Duodenal mucosa (tissue), 2 donors: ENCODE data around the gene EFCAB11.

Source experiments
- H3K27ac ChIP-seq: one replicate; pipeline ENCODE4 v1.7.0; 2013; ENCODE audit warnings: low read depth, low read length
- H3K27me3 ChIP-seq, 2 donors: one replicate each; pipeline ENCODE4 v1.7.0; 2013; ENCODE audit warnings: low read length in 2 of 2, control low read depth in 1 of 2; ENCODE audit not compliant: insufficient read depth in 2 of 2, control insufficient read depth in 1 of 2
- H3K36me3 ChIP-seq, 2 donors: one replicate each; pipeline ENCODE4 v1.7.0; 2013; ENCODE audit warnings: low read length in 2 of 2, control low read depth in 1 of 2; ENCODE audit not compliant: insufficient read depth in 2 of 2, control insufficient read depth in 1 of 2
- H3K4me1 ChIP-seq, 2 donors: one replicate each; pipeline ENCODE4 v1.7.0; 2013; ENCODE audit warnings: low read length in 2 of 2, control low read depth in 1 of 2; ENCODE audit not compliant: insufficient read depth in 2 of 2, control insufficient read depth in 1 of 2
- H3K4me3 ChIP-seq, 2 donors: one replicate each; pipeline ENCODE4 v1.7.0; 2013; ENCODE audit warnings: low read length in 2 of 2, low read depth in 1 of 2
- H3K9ac ChIP-seq, 2 donors: one replicate each; pipeline ENCODE4 v1.7.0; 2013; ENCODE audit warnings: low read length in 2 of 2, low read depth in 1 of 2
- H3K9me3 ChIP-seq, 2 donors: one replicate each; pipeline ENCODE4 v1.7.0; 2013; ENCODE audit warnings: low read length in 2 of 2, control low read depth in 1 of 2; ENCODE audit not compliant: control insufficient read depth in 1 of 2

EFCAB11 gene

DNA sequence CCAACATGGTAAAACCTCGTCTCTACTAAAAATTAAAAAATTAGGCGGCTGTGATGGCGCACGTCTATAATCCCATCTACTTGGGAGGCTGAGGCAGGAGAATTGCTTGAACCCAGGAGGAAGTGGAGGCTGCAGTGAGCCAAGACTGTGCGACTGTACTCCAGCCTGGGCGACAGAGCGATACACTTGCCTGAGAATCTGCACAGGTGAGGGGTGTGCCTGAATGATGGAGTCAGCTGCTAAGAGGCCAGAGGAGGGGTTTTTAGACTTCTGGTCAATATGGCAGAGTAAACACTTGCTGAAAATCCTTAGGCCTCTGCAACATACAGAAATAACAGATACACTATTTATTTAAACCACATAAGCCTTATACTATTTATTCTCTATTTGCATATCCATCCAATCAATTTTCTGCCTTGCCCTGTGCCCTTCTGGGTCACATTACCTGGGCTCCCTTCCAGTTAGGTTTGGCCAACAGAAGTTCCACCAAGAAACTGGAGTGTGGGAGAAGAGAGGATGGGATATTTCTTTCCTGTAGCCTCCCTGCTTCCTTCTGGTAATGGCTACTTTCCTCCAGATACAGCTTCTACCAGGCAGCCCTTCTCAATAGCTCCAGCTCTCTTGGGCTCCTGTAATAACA lies 117.6 kb downstream of the EFCAB11 start:
- H3K27me3 ChIP-seq: no peaks in the 10 kb centered on the region
- H3K36me3 ChIP-seq: no peaks in the 10 kb centered on the region
- no peaks in the 10 kb centered on the region for H3K9me3 ChIP-seq
- peaks cover 0 to 2% of the 10 kb centered on the region in 2 donors for H3K4me1 ChIP-seq
- no peak overlapping the region for H3K4me3 ChIP-seq
- no peak overlapping the region for H3K9ac ChIP-seq
- no peak overlapping the region for H3K27ac ChIP-seq

DNA sequence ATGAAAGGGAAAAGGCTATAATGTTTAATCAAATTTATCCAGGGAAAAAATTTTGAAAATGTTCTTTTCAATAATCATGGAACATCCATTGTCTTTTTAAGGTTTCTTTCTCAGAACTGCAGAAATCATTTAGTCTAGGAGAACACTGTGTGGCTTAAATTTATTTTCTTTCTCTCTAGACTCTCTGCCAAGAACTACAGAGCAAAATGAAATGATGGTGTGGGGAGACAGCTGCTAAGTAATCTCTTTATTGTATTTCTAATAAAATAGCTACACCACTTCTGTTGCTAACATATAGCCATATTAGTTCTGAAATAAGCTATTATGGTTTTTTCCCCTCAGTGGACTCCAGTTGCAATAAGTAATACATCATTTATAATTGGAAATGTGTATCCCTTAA lies 120.9 kb downstream of the EFCAB11 start:
- H3K4me1 ChIP-seq: no peaks in the 10 kb centered on the region
- no peaks in the 10 kb centered on the region for H3K27me3 ChIP-seq
- no peaks in the 10 kb centered on the region for H3K9me3 ChIP-seq
- no peaks in the 10 kb centered on the region for H3K36me3 ChIP-seq
- no peak overlapping the region for H3K4me3 ChIP-seq
- no peak overlapping the region for H3K27ac ChIP-seq
- no peak overlapping the region for H3K9ac ChIP-seq

DNA sequence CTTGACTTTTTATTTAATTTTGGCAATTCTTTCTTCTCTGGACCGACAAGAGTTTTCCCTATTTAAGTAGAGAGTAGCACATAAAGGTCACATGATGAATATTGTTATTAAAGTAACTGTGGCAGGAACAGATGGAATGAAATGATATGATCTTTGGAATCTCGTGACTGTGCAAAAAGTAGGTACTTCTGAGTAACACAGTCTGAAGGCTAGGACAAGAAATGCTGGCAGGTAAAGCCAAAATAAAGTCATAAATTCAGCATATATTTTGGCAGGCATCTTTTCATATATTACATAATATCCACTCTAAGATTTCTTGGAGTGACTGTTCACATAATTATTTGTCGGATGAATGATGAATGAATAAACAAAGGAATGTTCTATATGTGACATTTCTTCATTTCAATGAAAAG lies 121.4 kb downstream of the EFCAB11 start:
- H3K4me1 ChIP-seq: no peaks in the 10 kb centered on the region
- no peaks in the 10 kb centered on the region for H3K9me3 ChIP-seq
- H3K4me3 ChIP-seq: no peak overlapping the region
- H3K27me3 ChIP-seq: no peaks in the 10 kb centered on the region
- H3K27ac ChIP-seq: no peak overlapping the region
- H3K9ac ChIP-seq: no peak overlapping the region
- H3K36me3 ChIP-seq: no peaks in the 10 kb centered on the region

DNA sequence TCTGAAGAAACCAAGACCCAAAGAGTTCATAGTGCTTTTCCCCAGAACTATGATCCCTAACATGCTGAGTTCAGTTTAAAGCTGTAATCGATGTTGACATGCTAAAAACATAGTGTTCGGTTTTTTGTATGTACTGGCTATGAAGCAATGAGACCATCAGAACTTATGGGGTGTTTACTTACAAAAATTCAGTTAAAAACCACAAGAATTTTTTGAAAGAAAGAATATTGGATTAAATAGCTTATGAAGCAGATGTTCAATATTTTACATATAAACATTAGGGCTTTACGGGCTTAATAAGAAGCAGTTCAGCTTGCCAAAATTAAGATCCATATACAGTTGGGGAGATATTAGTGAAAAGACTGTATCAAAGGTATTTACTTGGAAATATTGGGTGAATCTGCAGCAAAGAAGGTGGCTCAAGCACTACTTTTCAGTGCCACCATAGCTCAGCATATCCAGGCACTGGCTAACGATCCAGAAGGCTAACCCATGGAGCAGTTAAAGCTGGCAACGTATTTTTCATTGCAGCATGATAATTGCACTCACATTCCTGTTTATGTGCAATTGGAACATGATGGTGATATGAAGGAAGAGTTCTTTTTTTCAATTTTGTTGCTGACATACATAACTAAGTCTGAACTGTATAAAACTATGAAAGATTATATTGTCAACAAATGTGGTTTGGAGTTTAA lies 125.9 kb downstream of the EFCAB11 start:
- Histone ChIP-seq H3K27me3 (no peaks in the 10 kb centered on the region), H3K4me1 (no peaks in the 10 kb centered on the region), H3K9ac (no peak overlapping the region), H3K9me3 (no peaks in the 10 kb centered on the region), H3K27ac (no peak overlapping the region), H3K36me3 (no peaks in the 10 kb centered on the region), H3K4me3 (no peak overlapping the region)

DNA sequence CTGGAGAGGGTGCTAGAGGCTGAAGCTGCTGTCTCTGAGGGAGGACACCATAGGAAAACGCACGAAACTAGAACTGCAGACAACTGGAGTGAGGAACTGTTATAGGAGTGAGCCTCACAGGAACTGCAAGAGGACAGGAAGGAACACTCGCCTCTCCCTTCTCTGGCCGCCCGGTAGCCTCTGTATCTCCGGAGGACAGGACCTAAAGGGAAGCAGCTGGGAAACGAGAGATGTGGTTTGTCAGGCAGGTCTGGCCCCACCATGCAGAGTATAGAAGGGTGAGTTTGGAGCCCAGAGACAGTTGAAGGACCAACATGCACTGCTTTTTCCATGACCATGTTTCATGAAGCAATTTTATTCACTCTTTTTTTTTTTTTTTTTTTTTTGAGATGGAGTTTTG lies 127.3 kb downstream of the EFCAB11 start:
- Histone ChIP-seq H3K4me1 (no peaks in the 10 kb centered on the region), H3K4me3 (no peak overlapping the region), H3K27ac (no peak overlapping the region), H3K9ac (no peak overlapping the region), H3K9me3 (peaks cover 0 to 3% of the 10 kb centered on the region in 2 donors), H3K36me3 (no peaks in the 10 kb centered on the region), H3K27me3 (no peaks in the 10 kb centered on the region)

DNA sequence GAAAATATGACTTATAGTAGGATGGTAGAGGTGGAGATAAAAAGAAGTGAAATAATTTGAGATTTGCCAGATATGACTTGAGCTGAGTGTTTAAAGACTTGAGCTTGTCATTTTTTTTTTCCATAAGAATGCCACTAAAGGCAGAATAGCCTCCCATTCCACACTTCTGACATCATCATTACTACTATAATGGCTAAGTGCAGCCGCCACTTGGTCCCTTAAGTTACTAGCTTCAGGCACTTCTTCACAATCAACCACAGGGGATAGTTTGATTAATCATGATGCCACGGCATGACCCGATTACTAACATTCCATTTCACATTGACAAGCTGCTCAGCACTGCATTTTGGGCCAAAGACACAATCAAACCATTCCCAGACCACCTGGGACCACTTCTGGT lies 127.9 kb downstream of the EFCAB11 start:
- Histone ChIP-seq H3K4me3 (no peak overlapping the region), H3K9me3 (peaks cover 0 to 3% of the 10 kb centered on the region in 2 donors), H3K9ac (no peak overlapping the region), H3K36me3 (no peaks in the 10 kb centered on the region), H3K27ac (no peak overlapping the region), H3K27me3 (no peaks in the 10 kb centered on the region), H3K4me1 (no peaks in the 10 kb centered on the region)

DNA sequence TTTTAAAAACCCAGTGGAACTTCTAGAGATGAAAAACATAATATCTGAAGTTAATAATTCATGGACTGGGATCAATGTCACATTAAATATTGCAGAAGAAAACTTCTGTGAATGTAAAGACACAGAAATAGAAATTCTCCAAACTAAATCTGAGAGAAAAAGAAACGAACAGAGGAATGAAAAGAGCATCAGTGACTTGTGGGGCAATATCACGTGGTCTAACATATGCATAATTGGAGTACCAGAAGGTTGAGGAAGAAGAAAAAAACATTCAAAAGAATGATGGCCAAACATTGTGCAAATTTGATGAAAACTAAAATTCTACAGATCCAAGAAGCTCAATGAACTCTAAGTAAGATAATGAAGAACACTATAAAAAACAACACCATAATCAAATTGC lies 130.8 kb downstream of the EFCAB11 start:
- no peak overlapping the region for H3K27ac ChIP-seq
- peaks cover 0 to 3% of the 10 kb centered on the region in 2 donors for H3K9me3 ChIP-seq
- no peak overlapping the region for H3K9ac ChIP-seq
- H3K36me3 ChIP-seq: no peaks in the 10 kb centered on the region
- no peak overlapping the region for H3K4me3 ChIP-seq
- no peaks in the 10 kb centered on the region for H3K27me3 ChIP-seq
- no peaks in the 10 kb centered on the region for H3K4me1 ChIP-seq

DNA sequence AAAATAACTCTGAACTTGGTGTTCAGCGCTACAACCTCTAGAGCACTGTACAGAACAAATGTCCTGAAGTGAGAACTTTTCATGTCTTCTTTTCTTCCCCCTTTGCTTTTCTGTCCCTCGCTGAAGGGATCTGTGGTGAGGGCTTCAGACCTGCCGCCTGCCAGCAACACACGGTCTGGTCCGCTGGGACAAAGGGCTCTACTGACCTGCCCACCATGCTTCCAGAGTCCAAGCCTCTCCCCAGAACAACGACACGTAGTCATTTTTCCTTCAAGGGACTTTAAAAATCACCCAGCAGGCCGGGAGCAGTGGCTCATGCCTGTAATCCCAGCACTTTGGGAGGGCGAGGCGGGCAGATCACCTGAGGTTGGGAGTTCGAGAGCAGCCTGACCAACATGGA lies 140.4 kb downstream of the EFCAB11 start:
- H3K4me3 ChIP-seq: no peak overlapping the region
- no peak overlapping the region for H3K27ac ChIP-seq
- no peaks in the 10 kb centered on the region for H3K4me1 ChIP-seq
- H3K36me3 ChIP-seq: no peaks in the 10 kb centered on the region
- H3K9me3 ChIP-seq: no peaks in the 10 kb centered on the region
- H3K27me3 ChIP-seq: no peaks in the 10 kb centered on the region
- no peak overlapping the region for H3K9ac ChIP-seq

DNA sequence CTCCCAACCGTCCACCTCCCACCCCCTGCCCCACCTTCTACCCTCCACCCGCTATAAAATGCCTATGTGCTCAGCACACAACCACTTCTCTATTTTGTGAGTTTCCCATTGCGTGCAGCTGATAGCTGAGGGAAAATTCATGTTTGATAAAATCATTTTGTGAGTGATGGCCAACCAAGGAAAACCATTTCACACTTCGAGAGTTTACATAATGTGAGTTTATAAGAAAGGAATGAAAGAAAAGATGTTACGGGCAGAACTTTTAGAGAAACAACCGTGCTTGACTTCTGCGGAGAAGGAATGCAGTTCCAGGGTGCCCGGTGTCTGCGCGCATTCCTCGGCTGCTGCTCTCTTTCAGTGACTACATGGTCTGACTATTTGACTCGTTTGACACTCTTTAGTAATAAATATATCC lies 140.9 kb downstream of the EFCAB11 start:
- Histone ChIP-seq H3K4me1 (no peaks in the 10 kb centered on the region), H3K27me3 (no peaks in the 10 kb centered on the region), H3K4me3 (no peak overlapping the region), H3K9ac (no peak overlapping the region), H3K27ac (no peak overlapping the region), H3K9me3 (no peaks in the 10 kb centered on the region), H3K36me3 (no peaks in the 10 kb centered on the region)

DNA sequence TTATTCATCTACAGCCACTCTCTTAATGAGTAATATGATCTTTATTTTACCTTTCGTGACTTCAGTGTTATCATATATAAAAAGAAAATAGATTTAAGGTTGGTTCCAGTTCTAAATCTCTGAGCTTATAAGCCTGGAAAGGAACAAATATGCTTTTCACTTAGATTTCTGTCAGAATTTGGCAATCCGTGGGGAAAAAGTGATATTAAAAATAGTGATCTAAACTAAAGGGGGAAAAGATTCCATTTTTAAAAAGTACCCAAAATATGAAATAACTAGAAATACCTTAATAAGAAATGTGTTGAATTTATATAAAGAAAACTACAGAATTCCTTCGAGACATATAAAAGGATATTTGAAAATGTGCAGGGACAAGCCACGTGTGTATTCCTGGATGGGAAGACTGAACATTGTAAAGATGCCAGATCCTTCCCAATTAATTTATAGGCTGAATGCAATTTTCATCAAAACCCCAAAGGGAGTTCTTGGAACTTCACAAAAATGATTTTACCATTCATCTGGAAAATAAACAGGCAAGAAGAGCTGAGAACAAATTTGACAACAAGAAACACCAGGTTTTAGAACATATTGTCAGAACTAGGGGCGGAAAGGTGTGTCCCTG lies 142.5 kb downstream of the EFCAB11 start:
- no peaks in the 10 kb centered on the region for H3K9me3 ChIP-seq
- no peaks in the 10 kb centered on the region for H3K36me3 ChIP-seq
- no peak overlapping the region for H3K4me3 ChIP-seq
- no peaks in the 10 kb centered on the region for H3K27me3 ChIP-seq
- no peak overlapping the region for H3K27ac ChIP-seq
- H3K4me1 ChIP-seq: peaks cover 0 to 3% of the 10 kb centered on the region in 2 donors
- H3K9ac ChIP-seq: no peak overlapping the region
